DOHH2 (cell line): ENCODE measurements around the gene ABCA2.

ENCODE experiments used
- EZH2phosphoT487 ChIP-seq: fragments of 200-600 bp; sonication (generic); IDR thresholded peaks from 2 replicates; pipeline ENCODE4 v1.6.1; 2017; ENCODE audit warnings: borderline replicate concordance, mild to moderate bottlenecking, antibody characterized with exemption, low read length, moderate library complexity, mixed read lengths
- TF ChIP-seq, protein P1 (sequence below): fragments of 200-600 bp; sonication (generic); IDR thresholded peaks from one replicate; pipeline ENCODE4 v1.5.1; 2014; ENCODE audit warnings: antibody characterized with exemption, mild to moderate bottlenecking, low read depth, low read length; ENCODE audit not compliant: poor library complexity, severe bottlenecking

GRCh38 chr9:136979769-136980587 lies 48.1 kb downstream of the ABCA2 start:
- TF ChIP-seq, protein P1, sequence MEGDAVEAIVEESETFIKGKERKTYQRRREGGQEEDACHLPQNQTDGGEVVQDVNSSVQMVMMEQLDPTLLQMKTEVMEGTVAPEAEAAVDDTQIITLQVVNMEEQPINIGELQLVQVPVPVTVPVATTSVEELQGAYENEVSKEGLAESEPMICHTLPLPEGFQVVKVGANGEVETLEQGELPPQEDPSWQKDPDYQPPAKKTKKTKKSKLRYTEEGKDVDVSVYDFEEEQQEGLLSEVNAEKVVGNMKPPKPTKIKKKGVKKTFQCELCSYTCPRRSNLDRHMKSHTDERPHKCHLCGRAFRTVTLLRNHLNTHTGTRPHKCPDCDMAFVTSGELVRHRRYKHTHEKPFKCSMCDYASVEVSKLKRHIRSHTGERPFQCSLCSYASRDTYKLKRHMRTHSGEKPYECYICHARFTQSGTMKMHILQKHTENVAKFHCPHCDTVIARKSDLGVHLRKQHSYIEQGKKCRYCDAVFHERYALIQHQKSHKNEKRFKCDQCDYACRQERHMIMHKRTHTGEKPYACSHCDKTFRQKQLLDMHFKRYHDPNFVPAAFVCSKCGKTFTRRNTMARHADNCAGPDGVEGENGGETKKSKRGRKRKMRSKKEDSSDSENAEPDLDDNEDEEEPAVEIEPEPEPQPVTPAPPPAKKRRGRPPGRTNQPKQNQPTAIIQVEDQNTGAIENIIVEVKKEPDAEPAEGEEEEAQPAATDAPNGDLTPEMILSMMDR: no peak
- no peak for TF ChIP-seq EZH2phosphoT487
